HepG2 (cell line): ENCODE data around the gene CCDC142. TPM values are rescaled to one million over a fixed set of nuclear protein-coding genes. Genes with fewer than 3 reads are reported as not detected.

Experiments used
- NR1H2 ChIP-seq: sonication (generic); formaldehyde crosslinking; IDR thresholded peaks from 2 replicates; pipeline ENCODE4 v1.8.1; 2022; ENCODE audit warnings: low read depth, missing genetic modification reagents, borderline replicate concordance
- NR2F2 ChIP-seq: IDR thresholded peaks from 2 replicates; pipeline ENCODE4 v1.6.1; 2012; ENCODE audit warnings: low read depth, inconsistent platforms, borderline replicate concordance
- SCMH1 ChIP-seq: sonication (generic); formaldehyde crosslinking; IDR thresholded peaks from 2 replicates; pipeline ENCODE4 v1.9.0; 2021; ENCODE audit warnings: missing genetic modification reagents, mild to moderate bottlenecking, borderline replicate concordance
- SMAD3 ChIP-seq: sonication (generic); formaldehyde crosslinking; IDR thresholded peaks from 2 replicates; pipeline ENCODE4 v1.4.0; 2020; ENCODE audit warnings: missing genetic modification reagents
- ZIK1 ChIP-seq: sonication (generic); formaldehyde crosslinking; IDR thresholded peaks from 2 replicates; pipeline ENCODE4 v1.5.0; 2020; ENCODE audit warnings: mild to moderate bottlenecking, low read depth, missing genetic modification reagents, borderline replicate concordance
- ZNF264 ChIP-seq: sonication (generic); formaldehyde crosslinking; IDR thresholded peaks from 2 replicates; pipeline ENCODE4 v1.4.0; 2020; ENCODE audit warnings: missing genetic modification reagents
- ZNF350 ChIP-seq: sonication (generic); formaldehyde crosslinking; IDR thresholded peaks from 2 replicates; pipeline ENCODE4 v1.4.0; 2020; ENCODE audit warnings: mild to moderate bottlenecking, low read depth, missing genetic modification reagents, borderline replicate concordance
- ZNF614 ChIP-seq: IDR thresholded peaks from 2 replicates; pipeline ENCODE4 v1.6.1; 2018; ENCODE audit warnings: missing biosample characterization, missing genetic modification reagents, inconsistent platforms, borderline replicate concordance
- polyA plus RNA-seq, 8 experiments: library from polyadenylated mRNA; depleted of rRNA in 3 of 8; stranded (reverse) in 7 of 8; unstranded in 1 of 8; fragments of >200 nt; fragmentation: Illumina TruSeq in 4 of 8; extraction: Trizol in 4 of 8; gene quantifications; 2 replicates each; pipeline versions ENCODE4 v1.2.1 to v1.2.3, GENCODE V29; 2011 to 2016; ENCODE audit warnings: low read depth in 4 of 8, missing spikeins in 1 of 8, mixed read lengths in 1 of 8; ENCODE audit not compliant: insufficient read depth in 1 of 8
- total RNA-seq, 5 experiments: library from RNA; depleted of rRNA; stranded (reverse); fragments of >200 nt; fragmentation: Illumina TruSeq; extraction: Trizol; gene quantifications; 2 replicates each; pipeline ENCODE4 v1.2.3, GENCODE V29; 2016; ENCODE audit warnings: low read depth in 1 of 5
- TF ChIP-seq, protein P1 (sequence below): sonication (generic); formaldehyde crosslinking; IDR thresholded peaks from one replicate; pipeline ENCODE4 v1.5.1; 2020; ENCODE audit warnings: mild to moderate bottlenecking, missing genetic modification reagents; ENCODE audit errors: not compliant biosample characterization
- TF ChIP-seq, protein P2 (sequence below): sonication (generic); formaldehyde crosslinking; IDR thresholded peaks from 2 replicates; pipeline ENCODE4 v1.4.0; 2020; ENCODE audit warnings: missing genetic modification reagents
- TF ChIP-seq, protein P3 (sequence below): sonication (generic); formaldehyde crosslinking; IDR thresholded peaks from 2 replicates; pipeline ENCODE4 v1.5.0; 2020; ENCODE audit warnings: missing genetic modification reagents

Gene CCDC142
- total and polyA plus RNA-seq, 2 of the 13 experiments (the other 11 are each of a cell fraction or from before 2014, with no cell fraction given), result 14.7 to 30.4 TPM

DNA sequence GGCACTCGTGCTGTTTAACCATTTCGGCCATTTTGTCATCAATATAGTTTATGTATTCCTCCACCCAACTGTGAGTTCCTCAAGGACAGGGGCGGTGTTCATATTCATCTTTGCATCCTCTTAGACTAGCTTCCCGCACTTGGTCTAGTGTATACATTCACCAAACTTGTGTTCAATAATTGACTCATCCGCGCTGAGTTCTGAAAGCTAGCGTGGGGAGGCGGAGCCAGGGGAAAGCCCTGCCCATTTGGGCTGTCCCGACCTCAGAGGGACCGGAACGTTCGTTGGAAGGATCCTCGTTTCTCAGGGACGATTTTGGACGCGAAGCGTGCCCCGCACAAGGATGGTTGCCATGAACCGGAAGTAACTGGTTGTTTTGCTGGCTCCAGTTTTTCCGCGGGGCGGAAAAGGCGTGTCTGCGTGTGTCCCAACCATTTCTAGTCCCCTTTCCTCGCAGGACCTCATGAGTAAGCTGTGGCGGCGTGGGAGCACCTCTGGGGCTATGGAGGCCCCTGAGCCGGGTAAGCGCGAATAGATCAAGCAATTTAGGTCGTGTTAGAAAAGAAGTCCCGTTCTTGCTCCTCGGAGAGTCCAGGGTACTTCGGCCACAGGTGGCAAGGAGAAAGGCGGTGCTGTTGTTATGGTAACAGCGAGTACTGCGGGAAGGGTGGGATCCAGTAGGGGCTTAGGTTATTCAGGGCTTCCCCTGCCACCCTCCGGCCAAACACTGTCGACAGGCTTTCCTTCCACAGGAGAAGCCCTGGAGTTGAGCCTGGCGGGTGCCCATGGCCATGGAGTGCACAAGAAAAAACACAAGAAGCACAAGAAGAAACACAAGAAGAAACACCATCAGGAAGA lies 27.9 kb downstream of the CCDC142 start, which contains the start of gene INO80B (continued):
- TF ChIP-seq, protein P1, sequence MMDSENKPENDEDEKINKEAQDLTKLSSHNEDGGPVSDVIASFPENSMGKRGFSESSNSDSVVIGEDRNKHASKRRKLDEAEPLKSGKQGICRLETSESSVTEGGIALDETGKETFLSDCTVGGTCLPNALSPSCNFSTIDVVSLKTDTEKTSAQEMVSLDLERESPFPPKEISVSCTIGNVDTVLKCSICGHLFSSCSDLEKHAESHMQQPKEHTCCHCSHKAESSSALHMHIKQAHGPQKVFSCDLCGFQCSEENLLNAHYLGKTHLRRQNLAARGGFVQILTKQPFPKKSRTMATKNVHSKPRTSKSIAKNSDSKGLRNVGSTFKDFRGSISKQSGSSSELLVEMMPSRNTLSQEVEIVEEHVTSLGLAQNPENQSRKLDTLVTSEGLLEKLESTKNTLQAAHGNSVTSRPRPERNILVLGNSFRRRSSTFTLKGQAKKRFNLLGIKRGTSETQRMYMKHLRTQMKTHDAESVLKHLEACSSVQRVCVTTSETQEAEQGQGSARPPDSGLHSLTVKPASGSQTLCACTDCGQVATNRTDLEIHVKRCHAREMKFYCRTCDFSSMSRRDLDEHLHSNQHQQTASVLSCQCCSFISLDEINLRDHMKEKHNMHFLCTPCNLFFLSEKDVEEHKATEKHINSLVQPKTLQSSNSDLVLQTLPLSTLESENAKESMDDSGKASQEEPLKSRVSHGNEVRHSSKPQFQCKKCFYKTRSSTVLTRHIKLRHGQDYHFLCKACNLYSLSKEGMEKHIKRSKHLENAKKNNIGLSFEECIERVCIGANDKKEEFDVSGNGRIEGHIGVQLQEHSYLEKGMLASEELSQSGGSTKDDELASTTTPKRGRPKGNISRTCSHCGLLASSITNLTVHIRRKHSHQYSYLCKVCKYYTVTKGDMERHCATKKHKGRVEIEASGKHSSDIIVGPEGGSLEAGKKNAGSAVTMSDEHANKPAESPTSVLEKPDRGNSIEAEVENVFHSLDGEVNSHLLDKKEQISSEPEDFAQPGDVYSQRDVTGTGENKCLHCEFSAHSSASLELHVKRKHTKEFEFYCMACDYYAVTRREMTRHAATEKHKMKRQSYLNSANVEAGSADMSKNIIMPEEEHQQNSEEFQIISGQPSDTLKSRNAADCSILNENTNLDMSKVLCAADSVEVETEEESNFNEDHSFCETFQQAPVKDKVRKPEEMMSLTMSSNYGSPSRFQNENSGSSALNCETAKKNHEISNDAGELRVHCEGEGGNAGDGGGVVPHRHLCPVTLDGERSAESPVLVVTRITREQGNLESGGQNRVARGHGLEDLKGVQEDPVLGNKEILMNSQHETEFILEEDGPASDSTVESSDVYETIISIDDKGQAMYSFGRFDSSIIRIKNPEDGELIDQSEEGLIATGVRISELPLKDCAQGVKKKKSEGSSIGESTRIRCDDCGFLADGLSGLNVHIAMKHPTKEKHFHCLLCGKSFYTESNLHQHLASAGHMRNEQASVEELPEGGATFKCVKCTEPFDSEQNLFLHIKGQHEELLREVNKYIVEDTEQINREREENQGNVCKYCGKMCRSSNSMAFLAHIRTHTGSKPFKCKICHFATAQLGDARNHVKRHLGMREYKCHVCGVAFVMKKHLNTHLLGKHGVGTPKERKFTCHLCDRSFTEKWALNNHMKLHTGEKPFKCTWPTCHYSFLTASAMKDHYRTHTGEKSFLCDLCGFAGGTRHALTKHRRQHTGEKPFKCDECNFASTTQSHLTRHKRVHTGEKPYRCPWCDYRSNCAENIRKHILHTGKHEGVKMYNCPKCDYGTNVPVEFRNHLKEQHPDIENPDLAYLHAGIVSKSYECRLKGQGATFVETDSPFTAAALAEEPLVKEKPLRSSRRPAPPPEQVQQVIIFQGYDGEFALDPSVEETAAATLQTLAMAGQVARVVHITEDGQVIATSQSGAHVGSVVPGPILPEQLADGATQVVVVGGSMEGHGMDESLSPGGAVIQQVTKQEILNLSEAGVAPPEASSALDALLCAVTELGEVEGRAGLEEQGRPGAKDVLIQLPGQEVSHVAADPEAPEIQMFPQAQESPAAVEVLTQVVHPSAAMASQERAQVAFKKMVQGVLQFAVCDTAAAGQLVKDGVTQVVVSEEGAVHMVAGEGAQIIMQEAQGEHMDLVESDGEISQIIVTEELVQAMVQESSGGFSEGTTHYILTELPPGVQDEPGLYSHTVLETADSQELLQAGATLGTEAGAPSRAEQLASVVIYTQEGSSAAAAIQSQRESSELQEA, result peak; percentile 84
- TF ChIP-seq ZIK1 (CRISPR knock-in tag), result 0 out of 2 replicates have a peak, but pooled peaks have one; percentile 34
- peak; percentile 52 for TF ChIP-seq ZNF264 (CRISPR knock-in tag)
- TF ChIP-seq, protein P2, sequence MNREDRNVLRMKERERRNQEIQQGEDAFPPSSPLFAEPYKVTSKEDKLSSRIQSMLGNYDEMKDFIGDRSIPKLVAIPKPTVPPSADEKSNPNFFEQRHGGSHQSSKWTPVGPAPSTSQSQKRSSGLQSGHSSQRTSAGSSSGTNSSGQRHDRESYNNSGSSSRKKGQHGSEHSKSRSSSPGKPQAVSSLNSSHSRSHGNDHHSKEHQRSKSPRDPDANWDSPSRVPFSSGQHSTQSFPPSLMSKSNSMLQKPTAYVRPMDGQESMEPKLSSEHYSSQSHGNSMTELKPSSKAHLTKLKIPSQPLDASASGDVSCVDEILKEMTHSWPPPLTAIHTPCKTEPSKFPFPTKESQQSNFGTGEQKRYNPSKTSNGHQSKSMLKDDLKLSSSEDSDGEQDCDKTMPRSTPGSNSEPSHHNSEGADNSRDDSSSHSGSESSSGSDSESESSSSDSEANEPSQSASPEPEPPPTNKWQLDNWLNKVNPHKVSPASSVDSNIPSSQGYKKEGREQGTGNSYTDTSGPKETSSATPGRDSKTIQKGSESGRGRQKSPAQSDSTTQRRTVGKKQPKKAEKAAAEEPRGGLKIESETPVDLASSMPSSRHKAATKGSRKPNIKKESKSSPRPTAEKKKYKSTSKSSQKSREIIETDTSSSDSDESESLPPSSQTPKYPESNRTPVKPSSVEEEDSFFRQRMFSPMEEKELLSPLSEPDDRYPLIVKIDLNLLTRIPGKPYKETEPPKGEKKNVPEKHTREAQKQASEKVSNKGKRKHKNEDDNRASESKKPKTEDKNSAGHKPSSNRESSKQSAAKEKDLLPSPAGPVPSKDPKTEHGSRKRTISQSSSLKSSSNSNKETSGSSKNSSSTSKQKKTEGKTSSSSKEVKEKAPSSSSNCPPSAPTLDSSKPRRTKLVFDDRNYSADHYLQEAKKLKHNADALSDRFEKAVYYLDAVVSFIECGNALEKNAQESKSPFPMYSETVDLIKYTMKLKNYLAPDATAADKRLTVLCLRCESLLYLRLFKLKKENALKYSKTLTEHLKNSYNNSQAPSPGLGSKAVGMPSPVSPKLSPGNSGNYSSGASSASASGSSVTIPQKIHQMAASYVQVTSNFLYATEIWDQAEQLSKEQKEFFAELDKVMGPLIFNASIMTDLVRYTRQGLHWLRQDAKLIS (CRISPR knock-in tag), result no peak
- peak; percentile 100 for TF ChIP-seq ZNF350
- TF ChIP-seq SMAD3 (CRISPR knock-in tag), result peak; percentile 99
- no peak for TF ChIP-seq NR1H2
- TF ChIP-seq NR2F2, result peak; percentile 74; the same call in 1 of the 2 replicates
- TF ChIP-seq, protein P3, sequence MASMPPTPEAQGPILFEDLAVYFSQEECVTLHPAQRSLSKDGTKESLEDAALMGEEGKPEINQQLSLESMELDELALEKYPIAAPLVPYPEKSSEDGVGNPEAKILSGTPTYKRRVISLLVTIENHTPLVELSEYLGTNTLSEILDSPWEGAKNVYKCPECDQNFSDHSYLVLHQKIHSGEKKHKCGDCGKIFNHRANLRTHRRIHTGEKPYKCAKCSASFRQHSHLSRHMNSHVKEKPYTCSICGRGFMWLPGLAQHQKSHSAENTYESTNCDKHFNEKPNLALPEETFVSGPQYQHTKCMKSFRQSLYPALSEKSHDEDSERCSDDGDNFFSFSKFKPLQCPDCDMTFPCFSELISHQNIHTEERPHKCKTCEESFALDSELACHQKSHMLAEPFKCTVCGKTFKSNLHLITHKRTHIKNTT (CRISPR knock-in tag), result no peak
- no peak for TF ChIP-seq SCMH1 (CRISPR knock-in tag)
- TF ChIP-seq ZNF614 (CRISPR knock-in tag), result peak; percentile 97
